Prostate gland (tissue), 2 donors: ENCODE measurements around the gene DHX16.
"Not testable (repeated sequence)": the region's sequence is repeated elsewhere in the genome, so short reads cannot be mapped to it uniquely, and the experiment has no call there.

Source experiments
- POLR2A ChIP-seq: fragments of 450-650 bp; IDR thresholded peaks from one replicate; pipeline ENCODE4 v1.6.1; 2016; ENCODE audit warnings: antibody characterized with exemption, mild to moderate bottlenecking
- POLR2AphosphoS5 ChIP-seq: sonication (generic); formaldehyde crosslinking; IDR thresholded peaks from one replicate; pipeline ENCODE4 v1.6.1; 2017; ENCODE audit warnings: antibody characterized with exemption
- TF ChIP-seq, protein P1 (sequence below), 4 experiments: fragments of 200-600 bp in 2 of 4; fragments of 450-650 bp in 2 of 4; sonication (generic) in 2 of 4; IDR thresholded peaks; 1 replicate in 3 of 4; 2 replicates in 1 of 4; pipeline ENCODE4 v1.5.1; 2016 to 2019; ENCODE audit warnings: antibody characterized with exemption in 4 of 4, mild to moderate bottlenecking in 2 of 4, moderate library complexity in 2 of 4

DNA sequence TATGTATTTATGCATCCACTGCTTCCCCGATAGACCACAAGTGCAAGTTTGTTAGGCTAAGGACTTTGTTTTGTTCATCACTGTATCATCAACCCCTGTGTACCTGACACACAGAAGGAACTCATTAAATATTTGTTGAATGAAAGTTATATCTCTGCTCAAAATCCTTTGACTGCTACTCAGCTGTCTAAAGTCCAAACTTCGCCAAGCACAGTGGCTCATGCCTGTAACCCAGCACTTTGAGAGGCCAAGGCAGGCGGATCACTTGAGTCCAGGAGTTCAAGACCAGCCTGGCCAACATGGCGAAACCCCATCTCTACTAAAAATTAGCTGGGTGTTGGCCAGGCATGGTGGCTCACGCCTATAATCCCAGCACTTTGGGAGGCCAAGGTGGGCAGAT lies 14.9 kb downstream of the DHX16 start:
- TF ChIP-seq, protein P1, sequence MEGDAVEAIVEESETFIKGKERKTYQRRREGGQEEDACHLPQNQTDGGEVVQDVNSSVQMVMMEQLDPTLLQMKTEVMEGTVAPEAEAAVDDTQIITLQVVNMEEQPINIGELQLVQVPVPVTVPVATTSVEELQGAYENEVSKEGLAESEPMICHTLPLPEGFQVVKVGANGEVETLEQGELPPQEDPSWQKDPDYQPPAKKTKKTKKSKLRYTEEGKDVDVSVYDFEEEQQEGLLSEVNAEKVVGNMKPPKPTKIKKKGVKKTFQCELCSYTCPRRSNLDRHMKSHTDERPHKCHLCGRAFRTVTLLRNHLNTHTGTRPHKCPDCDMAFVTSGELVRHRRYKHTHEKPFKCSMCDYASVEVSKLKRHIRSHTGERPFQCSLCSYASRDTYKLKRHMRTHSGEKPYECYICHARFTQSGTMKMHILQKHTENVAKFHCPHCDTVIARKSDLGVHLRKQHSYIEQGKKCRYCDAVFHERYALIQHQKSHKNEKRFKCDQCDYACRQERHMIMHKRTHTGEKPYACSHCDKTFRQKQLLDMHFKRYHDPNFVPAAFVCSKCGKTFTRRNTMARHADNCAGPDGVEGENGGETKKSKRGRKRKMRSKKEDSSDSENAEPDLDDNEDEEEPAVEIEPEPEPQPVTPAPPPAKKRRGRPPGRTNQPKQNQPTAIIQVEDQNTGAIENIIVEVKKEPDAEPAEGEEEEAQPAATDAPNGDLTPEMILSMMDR (IDR thresholded peaks at IDR 0.05): not testable (repeated sequence)
- TF ChIP-seq POLR2A, POLR2AphosphoS5: not testable (repeated sequence)
